H9 (cell line): ENCODE results near the gene DNAJC25. TPM values are rescaled to one million over a fixed set of nuclear protein-coding genes. Genes with fewer than 3 reads are reported as not detected.

Source experiments
- DNase-seq: peaks from one replicate; pipeline ENCODE4 v3.0.0-alpha.2; 2017
- H2AFZ ChIP-seq: one replicate; pipeline ENCODE4 v1.6.1; 2013; ENCODE audit warnings: mild to moderate bottlenecking, low read length, control low read depth, moderate library complexity
- H2AK5ac ChIP-seq: 2 replicates; pipeline ENCODE4 v1.6.1; 2013; ENCODE audit warnings: low read length, control low read depth, mixed read lengths; ENCODE audit not compliant: insufficient read length
- H2BK120ac ChIP-seq: one replicate; pipeline ENCODE4 v1.6.1; 2013; ENCODE audit warnings: low read depth, mild to moderate bottlenecking, low read length, control low read depth, inconsistent platforms; ENCODE audit not compliant: poor library complexity, severe bottlenecking
- H2BK12ac ChIP-seq: 2 replicates; pipeline ENCODE4 v1.6.1; 2013; ENCODE audit warnings: low read length, control low read depth, mixed read lengths, low read depth; ENCODE audit not compliant: insufficient read length
- H2BK15ac ChIP-seq: 2 replicates; pipeline ENCODE4 v1.6.1; 2013; ENCODE audit warnings: low read depth, low read length, control low read depth
- H2BK20ac ChIP-seq: one replicate; pipeline ENCODE4 v1.6.1; 2013; ENCODE audit warnings: low read depth, mild to moderate bottlenecking, low read length, control low read depth, inconsistent platforms; ENCODE audit not compliant: poor library complexity, severe bottlenecking
- H2BK5ac ChIP-seq: 2 replicates; pipeline ENCODE4 v1.6.1; 2013; ENCODE audit warnings: low read length, control low read depth, mixed read lengths; ENCODE audit not compliant: insufficient read length
- H3K14ac ChIP-seq: 2 replicates; pipeline ENCODE4 v1.6.1; 2013; ENCODE audit warnings: low read length, control low read depth; ENCODE audit not compliant: insufficient read depth
- H3K18ac ChIP-seq: 2 replicates; pipeline ENCODE4 v1.6.1; 2013; ENCODE audit warnings: low read depth, mild to moderate bottlenecking, mixed read lengths, low read length, control low read depth; ENCODE audit not compliant: insufficient read length
- H3K23ac ChIP-seq: 2 replicates; pipeline ENCODE4 v1.6.1; 2013; ENCODE audit warnings: low read length, control low read depth, mixed read lengths, low read depth; ENCODE audit not compliant: insufficient read length
- H3K23me2 ChIP-seq: 2 replicates; pipeline ENCODE4 v1.6.1; 2013; ENCODE audit warnings: low read depth, mild to moderate bottlenecking, mixed read lengths, low read length, control low read depth; ENCODE audit not compliant: insufficient read length, poor library complexity, severe bottlenecking
- H3K27ac ChIP-seq: 2 replicates; pipeline ENCODE4 v1.5.1; 2013; ENCODE audit warnings: low read length, control low read depth, mixed read lengths, low read depth; ENCODE audit not compliant: insufficient read length
- H3K27me3 ChIP-seq: 2 replicates; pipeline ENCODE4 v1.6.1; 2013; ENCODE audit warnings: low read length, control low read depth, inconsistent platforms; ENCODE audit not compliant: insufficient read depth
- H3K4ac ChIP-seq: 2 replicates; pipeline ENCODE4 v1.6.1; 2013; ENCODE audit warnings: low read depth, mild to moderate bottlenecking, control low read depth, inconsistent platforms, low read length, moderate library complexity
- H3K4me1 ChIP-seq: 2 replicates; pipeline ENCODE4 v1.6.1; 2013; ENCODE audit warnings: low read length, control low read depth, inconsistent platforms; ENCODE audit not compliant: insufficient read depth
- H3K4me2 ChIP-seq: 2 replicates; pipeline ENCODE4 v1.6.1; 2013; ENCODE audit warnings: low read length, control low read depth, mixed read lengths; ENCODE audit not compliant: insufficient read length, insufficient read depth
- H3K56ac ChIP-seq: 2 replicates; pipeline ENCODE4 v1.6.1; 2013; ENCODE audit warnings: low read depth, mild to moderate bottlenecking, mixed read lengths, low read length, control low read depth; ENCODE audit not compliant: insufficient read length
- H3K79me1 ChIP-seq: 2 replicates; pipeline ENCODE4 v1.6.1; 2013; ENCODE audit warnings: low read depth, mild to moderate bottlenecking, moderate library complexity, low read length, control low read depth, inconsistent platforms; ENCODE audit not compliant: insufficient read depth, poor library complexity, severe bottlenecking
- H3K79me2 ChIP-seq: 2 replicates; pipeline ENCODE4 v1.6.1; 2013; ENCODE audit warnings: low read length, control low read depth, inconsistent platforms; ENCODE audit not compliant: insufficient read depth
- H3K9ac ChIP-seq: 2 replicates; pipeline ENCODE4 v1.6.1; 2013; ENCODE audit warnings: low read length, control low read depth, mixed read lengths; ENCODE audit not compliant: insufficient read length; ENCODE audit errors: extremely low read depth
- H3K9me3 ChIP-seq: one replicate; pipeline ENCODE4 v1.6.1; 2013; ENCODE audit warnings: low read depth, low read length, inconsistent platforms; ENCODE audit not compliant: control insufficient read depth
- H3T11ph ChIP-seq: one replicate; pipeline ENCODE4 v1.6.1; 2013; ENCODE audit warnings: mild to moderate bottlenecking, low read length, control low read depth, inconsistent platforms
- H4K20me1 ChIP-seq: one replicate; pipeline ENCODE4 v1.6.1; 2013; ENCODE audit not compliant: control insufficient read depth, insufficient read length, insufficient read depth
- H4K5ac ChIP-seq: 2 replicates; pipeline ENCODE4 v1.6.1; 2013; ENCODE audit warnings: low read depth, mild to moderate bottlenecking, mixed read lengths, low read length, control low read depth; ENCODE audit not compliant: insufficient read length
- H4K8ac ChIP-seq: replicated peaks from 2 replicates; pipeline ENCODE4 v1.6.1; 2013; ENCODE audit warnings: low read length, control low read depth, mixed read lengths, low read depth; ENCODE audit not compliant: insufficient read length
- H4K91ac ChIP-seq: 2 replicates; pipeline ENCODE4 v1.6.1; 2013; ENCODE audit warnings: low read depth, mild to moderate bottlenecking, moderate library complexity, mixed read lengths, low read length, control low read depth; ENCODE audit not compliant: insufficient read length
- H3K27ac Mint-ChIP-seq, 3 experiments: 2 replicates in 2 of 3; 3 replicates in 1 of 3; pipeline ENCODE4 v1.8.0; 2020 to 2021; ENCODE audit warnings: mixed read lengths in 3 of 3, mild to moderate bottlenecking in 1 of 3, moderate library complexity in 1 of 3
- H3K27me3 Mint-ChIP-seq: 2 replicates; pipeline ENCODE4 v1.8.0; 2021; ENCODE audit warnings: low read depth, mild to moderate bottlenecking, moderate library complexity, mixed read lengths
- H3K36me3 Mint-ChIP-seq, 3 experiments: 2 replicates in 2 of 3; 3 replicates in 1 of 3; pipeline ENCODE4 v1.8.0; 2020 to 2021; ENCODE audit warnings: low read depth in 3 of 3, mixed read lengths in 3 of 3; ENCODE audit not compliant: insufficient read depth in 1 of 3
- H3K4me1 Mint-ChIP-seq, 2 experiments: 2 replicates each; pipeline ENCODE4 v1.8.0; 2020; ENCODE audit warnings: mixed read lengths in 2 of 2
- H3K4me3 Mint-ChIP-seq, 2 experiments: 2 replicates in 1 of 2; 3 replicates in 1 of 2; pipeline ENCODE4 v1.8.0; 2020 to 2021; ENCODE audit warnings: mild to moderate bottlenecking in 2 of 2, mixed read lengths in 2 of 2, moderate library complexity in 1 of 2
- H3K9me3 Mint-ChIP-seq, 2 experiments: 2 replicates in 1 of 2; 3 replicates in 1 of 2; pipeline ENCODE4 v1.8.0; 2020; ENCODE audit warnings: mild to moderate bottlenecking in 2 of 2, mixed read lengths in 2 of 2, moderate library complexity in 1 of 2
- WGBS: extraction: QIAGEN DNeasy Blood & Tissue Kit; methylation state at CpG from one replicate; pipeline ENCODE4 v1.1.7; 2013; ENCODE audit warnings: missing lambda C conversion rate, low lambda C conversion rate, mixed read lengths; ENCODE audit not compliant: insufficient read length; ENCODE audit errors: extremely low coverage; 5-methylcytosine and 5-hydroxymethylcytosine counted together
- total RNA-seq: library from RNA; stranded (reverse); gene quantifications from 2 replicates; pipeline ENCODE4 v1.2.1, GENCODE V29; 2021
- TF ChIP-seq, protein P1 (sequence below): fragments of 200-600 bp; sonication (generic); conservative IDR thresholded peaks from 3 replicates; pipeline ENCODE4 v1.8.0; 2021; ENCODE audit warnings: antibody characterized with exemption, mild to moderate bottlenecking

DNAJC25 gene
- total RNA-seq, 1 experiment from 2014 or later = 7.6 TPM

DNA sequence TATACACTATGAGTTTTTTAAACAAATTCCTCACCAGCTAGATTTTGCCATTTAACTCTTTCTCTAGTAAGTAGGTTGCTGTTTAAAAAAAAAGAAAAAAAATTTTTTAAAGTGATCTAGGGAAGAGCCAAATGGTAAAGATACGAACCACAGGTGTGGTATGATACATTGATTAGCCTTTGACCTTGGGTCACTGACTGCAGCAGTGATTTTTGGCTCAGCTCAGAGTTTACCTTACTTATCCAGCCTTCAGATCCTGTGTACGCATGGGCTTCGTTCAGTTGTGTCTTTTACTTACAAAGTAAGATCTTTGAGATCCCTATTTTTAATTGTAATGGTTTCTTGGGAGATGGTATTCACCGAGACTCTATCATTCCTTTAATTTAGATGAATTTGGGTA, 17.9 kb downstream of the DNAJC25 start:
- Histone ChIP-seq H3K79me2 (no peaks in the 10 kb centered on the region), H2BK15ac (no peak overlapping the region), H4K5ac (no peak overlapping the region), H3K4me2 (no peak overlapping the region), H2AK5ac (no peak overlapping the region), H3K4me1 (no peaks in the 10 kb centered on the region), H3K79me1 (no peaks in the 10 kb centered on the region), H3K9ac (no peak overlapping the region), H3K27ac (no peak overlapping the region), H4K20me1 (no peaks in the 10 kb centered on the region), H2BK12ac (no peak overlapping the region), H3K23me2 (no peaks in the 10 kb centered on the region), H2BK120ac (no peak overlapping the region), H2BK20ac (no peak overlapping the region), H4K91ac (no peak overlapping the region), H3K4ac (no peak overlapping the region), H3T11ph (no peak overlapping the region), H4K8ac (no peak overlapping the region), H3K9me3 (no peaks in the 10 kb centered on the region), H3K14ac (no peak overlapping the region), H2BK5ac (no peak overlapping the region), H3K27me3 (no peaks in the 10 kb centered on the region), H3K56ac (no peak overlapping the region), H3K23ac (no peak overlapping the region), H2AFZ (no peak overlapping the region), H3K18ac (no peak overlapping the region)
- DNase-seq = no peak
- H3K4me1 Mint-ChIP-seq = no peaks in the 10 kb centered on the region
- no peak overlapping the region for H3K4me3 Mint-ChIP-seq
- TF ChIP-seq, protein P1, sequence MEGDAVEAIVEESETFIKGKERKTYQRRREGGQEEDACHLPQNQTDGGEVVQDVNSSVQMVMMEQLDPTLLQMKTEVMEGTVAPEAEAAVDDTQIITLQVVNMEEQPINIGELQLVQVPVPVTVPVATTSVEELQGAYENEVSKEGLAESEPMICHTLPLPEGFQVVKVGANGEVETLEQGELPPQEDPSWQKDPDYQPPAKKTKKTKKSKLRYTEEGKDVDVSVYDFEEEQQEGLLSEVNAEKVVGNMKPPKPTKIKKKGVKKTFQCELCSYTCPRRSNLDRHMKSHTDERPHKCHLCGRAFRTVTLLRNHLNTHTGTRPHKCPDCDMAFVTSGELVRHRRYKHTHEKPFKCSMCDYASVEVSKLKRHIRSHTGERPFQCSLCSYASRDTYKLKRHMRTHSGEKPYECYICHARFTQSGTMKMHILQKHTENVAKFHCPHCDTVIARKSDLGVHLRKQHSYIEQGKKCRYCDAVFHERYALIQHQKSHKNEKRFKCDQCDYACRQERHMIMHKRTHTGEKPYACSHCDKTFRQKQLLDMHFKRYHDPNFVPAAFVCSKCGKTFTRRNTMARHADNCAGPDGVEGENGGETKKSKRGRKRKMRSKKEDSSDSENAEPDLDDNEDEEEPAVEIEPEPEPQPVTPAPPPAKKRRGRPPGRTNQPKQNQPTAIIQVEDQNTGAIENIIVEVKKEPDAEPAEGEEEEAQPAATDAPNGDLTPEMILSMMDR = no peak
- WGBS = no CpG with 5 or more reads among the region's 4 CpGs
- H3K36me3 Mint-ChIP-seq = peaks cover 16 to 46% (median 43%) of the 10 kb centered on the region in 3 experiments; a peak in 6 of 7 replicates
- no peak overlapping the region for H3K27ac Mint-ChIP-seq
- H3K9me3 Mint-ChIP-seq = no peaks in the 10 kb centered on the region
- no peaks in the 10 kb centered on the region for H3K27me3 Mint-ChIP-seq
